ENCODE results near the gene ACSBG1.

ACSBG1 gene

DNA sequence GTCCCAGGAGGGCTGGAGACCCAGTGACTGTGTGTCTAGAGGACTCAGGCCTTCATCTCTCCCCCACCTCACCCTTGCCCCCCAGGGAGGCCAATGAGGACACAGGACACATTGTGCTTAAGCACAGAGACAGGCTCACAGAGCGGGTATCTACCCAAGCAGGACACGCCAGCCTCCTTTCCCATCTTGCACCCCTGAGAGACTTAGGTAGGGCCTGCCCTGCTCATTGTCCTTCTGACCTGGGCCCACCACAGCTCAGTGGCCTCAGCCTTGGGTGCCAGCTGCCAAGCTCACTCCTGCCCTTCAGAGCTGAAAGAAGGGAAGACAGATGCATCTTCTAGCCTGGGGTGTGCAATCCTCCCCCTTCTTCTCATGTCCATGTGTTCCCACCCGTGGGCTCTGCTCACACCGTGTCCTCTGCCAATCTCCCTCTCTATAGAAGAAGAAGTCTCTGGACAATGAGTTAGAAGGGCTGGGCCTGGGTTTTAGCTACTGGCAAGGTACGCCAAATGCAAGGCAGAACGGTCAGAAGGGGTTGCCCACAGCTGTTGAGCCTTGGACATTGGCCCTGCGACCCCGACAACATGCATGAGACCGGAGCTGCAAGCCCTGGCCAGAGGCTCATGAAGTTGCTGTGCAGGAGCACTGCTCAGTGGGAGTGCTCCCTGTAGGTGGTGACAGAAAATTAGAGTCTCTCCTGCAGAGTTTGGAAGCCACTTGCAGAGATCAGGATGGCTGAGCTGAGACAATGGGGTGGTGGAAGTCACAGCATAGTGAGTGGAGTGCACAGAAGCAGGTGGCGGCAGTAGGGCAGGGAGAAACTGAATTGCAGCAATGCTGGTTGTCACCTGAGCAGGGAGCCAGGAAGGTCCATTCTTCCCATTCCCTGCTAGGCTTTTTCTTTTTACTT is 32.8 kb downstream of the ACSBG1 start:
- DNase-seq = no peak

DNA sequence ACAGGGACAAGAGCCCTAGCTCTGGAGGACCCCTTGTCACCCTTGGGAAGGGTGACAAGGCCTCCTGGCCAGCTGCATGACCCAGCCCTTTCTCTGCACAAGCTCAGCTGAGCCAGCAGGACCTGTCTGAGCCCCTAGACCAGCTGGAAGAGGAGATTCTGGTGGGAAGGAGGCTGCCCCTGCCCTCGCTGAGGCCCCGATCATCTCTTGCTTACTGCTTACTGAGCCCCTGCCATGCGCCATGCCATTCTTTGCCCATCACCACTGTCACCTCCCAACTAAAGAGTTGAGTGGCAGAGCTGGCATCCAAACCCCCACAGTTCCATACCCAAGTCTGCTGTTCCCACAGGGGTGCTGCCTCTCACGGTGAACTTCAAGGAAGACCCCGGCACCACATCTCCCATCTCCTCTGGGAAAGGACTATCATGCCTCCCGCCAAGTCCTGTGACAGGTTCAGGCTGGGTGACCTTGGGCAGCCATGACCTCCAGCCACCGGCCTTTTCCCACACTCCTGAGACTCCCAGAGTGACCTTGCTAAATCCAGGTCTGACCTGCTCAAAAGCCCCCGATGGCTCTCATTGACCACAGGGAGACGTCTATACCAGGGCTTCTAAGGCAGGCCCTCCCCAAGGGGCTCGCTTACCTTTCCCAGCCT is 34.0 kb downstream of the ACSBG1 start:
- no peak for DNase-seq

DNA sequence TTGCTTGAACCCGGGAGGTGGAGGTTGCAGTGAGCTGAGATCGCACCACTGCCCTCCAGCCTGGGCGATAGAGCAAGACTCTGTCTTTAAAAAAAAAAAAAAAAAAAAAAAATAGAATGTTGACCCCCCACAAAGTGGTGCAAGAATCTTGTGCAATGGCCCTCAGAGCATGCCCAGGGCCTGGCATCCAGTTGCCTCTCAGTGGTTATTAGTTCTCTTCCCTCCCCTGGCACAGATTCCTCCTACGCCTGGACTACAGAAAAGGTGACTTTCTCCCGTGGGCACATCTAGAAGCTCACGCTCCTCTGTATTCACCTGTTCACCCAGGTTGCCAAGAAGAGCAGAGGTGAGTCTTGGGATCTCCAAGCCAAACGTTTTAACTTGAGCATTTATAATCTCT is 36.7 kb downstream of the ACSBG1 start:
- DNase-seq = no peak

DNA sequence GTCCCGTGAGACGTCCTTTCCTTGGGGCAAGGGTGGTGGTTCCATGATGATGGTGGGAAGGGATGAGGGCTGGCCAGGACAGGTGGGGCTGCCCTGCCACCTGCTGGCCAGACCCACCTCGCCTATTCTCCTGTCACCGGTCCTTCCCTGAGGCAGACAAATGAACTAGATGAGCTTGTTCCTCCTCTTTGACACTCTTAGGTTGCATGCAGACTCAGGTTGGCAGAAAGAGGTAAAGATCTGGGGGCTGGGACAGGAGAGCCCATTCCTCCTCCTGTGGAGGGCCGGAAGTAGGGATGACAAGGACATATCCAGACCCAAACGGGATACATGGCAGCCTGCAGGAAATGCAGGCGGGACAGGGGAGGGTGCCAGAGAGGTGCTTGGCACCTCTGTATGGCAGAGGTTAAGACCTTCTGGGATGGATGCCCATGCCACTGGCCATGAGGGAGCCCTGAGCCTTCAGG is 38.6 kb downstream of the ACSBG1 start:
- DNase-seq = no peak

DNA sequence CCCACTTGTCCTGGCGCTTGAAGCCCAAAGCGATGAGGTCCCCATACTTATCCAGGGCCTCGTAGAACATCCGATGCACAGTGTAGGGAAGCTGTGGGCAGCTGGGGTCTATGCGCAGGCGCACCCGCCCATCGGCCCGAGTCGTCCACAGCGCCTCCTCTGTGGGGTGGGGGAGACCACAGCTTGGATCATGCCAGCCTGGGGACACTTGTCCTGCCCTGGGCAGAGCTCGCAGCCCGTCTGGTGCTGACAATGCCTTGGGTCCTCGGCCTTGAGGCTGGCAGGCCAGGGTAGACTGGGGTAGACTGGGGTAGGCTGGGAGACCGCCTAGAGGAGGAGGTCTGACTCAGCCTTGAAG is 39.8 kb downstream of the ACSBG1 start:
- DNase-seq = no peak

DNA sequence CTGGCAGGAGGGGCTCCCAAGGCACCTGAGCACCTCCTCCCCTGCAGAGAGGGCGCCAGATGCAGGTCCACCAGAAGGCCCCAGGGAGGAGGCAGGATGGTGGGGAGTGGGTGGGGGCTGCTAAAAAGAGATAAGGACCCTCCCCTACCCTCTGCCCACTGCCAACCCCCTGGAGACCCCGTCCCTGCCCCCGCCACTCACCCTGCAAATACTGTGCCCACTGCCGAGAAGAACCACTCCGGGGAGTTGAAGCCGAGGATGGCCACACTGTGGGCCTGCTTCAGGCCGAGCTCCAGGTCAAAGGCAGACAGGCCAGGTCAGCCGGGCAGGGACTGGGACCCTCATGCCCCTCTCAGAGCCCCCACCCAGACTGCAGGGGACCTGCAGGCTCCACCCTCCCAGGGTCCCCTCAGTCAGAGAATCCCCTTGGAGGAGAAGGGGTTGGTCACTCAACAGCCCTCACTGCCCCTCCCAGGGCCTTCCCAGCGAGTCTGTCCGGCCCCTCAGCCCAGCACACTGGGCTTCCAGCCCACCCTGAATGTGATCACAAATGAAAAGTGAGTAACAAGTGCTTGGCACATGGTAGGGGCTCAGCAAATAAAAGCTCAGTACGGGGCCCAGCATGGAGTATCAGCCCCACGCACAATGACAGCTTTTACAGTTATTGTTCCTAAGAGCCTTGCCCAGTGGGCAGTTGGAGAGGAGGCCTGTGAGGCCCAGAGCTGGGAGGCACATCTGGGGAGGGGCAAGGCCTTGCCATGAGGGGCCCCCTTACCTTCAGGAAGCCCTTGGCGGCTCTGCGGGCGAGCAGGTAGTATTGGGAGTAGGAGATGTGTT is 40.4 kb downstream of the ACSBG1 start:
- DNase-seq = no peak

DNA sequence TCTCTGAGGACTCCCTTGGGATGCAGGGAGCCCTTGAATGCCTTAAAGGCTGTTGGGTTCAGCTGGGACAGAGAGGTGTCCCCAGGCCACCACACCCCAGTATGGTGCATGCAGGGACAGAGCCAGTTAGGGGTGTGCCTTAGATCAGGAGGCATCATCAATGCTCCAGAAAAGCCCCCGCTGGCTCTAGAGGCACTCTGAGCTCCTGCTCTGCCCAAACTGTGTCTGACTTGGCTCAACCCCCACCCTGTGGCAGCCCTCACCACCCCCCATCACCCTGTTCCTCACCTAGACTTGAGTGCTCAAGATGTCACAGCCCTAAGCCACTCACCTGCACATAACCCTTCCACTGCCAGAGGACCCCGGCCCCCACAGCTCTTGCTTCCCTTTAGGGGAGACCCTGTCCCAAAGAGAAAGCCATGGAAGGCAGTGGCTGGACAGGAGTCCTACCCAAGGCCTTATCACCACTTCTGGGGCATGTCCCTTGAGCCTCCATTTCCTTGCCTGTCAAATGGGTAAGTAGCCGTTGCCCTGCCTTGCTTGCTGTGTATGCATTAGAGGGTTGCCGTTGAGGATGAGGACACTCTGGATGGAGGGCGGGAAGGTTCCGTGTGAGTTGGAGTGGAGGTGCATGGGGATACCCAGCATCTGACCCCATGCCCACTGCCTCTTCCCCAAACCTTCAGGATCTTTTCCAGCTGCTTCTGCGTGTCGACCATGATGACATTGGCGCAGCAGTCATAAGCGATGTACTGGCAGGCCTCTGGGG is 41.4 kb downstream of the ACSBG1 start:
- no peak for DNase-seq

DNA sequence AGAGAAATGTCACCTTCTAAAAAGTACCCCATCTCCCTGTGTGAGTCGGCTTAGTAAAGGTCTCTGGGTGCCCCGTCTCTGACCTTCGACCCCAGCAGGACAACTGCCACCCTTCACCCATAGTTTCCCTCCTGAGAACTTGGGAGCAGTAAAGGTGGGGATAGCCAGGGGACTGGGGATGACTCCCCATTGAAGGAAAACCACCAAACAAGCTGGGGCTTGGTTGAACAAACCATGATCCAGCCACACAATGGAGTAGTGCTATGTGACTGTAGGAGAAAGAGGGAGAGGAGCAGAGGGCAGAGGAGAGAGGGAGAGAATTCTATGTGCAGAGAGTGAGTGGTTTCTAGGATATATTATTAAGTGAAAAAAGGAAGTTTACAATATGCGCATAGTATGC is 51.5 kb downstream of the ACSBG1 start:
- no peak for DNase-seq

DNA sequence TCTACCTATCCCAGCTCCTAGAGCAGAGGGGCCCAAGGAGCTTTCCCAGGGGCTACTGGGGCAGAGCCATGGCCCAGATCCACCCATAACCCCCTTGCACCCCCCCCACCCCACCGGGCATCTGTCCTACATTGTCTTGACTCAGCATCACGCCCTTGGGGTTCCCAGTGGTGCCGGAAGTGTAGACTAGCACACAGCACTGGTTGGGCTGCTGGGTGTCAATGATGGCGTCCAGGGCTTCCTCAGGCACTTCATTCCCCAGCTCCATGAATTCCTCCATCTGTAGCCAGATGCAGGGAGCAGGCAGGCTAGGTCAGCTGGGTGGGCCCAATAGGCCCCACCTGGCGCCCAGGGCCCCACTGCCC is 52.0 kb downstream of the ACSBG1 start:
- DNase-seq = no peak

DNA sequence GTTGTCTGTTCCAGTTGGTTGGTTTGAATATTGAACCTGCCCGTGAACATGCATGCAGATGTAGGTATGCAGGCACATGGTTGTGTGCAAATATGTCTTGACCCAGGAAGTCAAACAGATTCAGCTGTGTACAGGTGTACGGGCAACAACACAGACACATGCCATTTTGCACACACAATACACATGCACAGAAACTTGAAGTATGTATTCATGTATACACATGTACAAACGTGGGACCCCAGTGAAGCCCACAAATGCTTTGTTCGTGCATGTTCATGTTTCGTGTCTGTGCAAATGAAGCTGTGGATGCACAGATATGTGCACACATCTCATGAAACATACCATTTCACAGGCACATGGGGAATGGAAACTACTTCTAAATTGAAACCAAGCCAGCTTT is 54.5 kb downstream of the ACSBG1 start:
- DNase-seq = no peak

DNA sequence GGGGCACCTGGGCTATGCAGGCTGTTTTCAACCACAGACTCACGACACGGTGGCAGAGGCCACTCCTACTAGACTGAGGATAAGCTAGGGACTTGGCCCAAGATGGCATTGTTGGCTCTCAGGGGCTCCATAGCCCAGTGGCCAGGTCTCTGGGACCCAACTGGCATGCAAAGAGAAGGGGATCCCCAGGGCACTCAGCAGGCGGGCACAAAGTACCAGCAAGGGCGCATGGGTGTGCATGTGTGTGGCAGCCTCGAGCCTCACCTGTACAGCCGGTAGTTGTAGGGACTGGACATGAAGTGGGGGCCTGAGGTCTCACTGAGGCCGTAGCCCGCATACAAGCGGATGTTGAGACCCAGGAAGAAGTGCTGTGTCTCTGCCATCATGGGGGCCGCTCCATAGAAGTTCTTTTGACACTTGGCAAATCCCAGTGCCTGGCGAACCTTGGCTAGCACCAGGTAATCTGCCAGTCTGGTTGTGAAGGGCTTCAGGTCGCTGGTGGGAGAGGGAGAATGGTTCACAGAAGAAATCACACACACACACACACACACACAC is 55.0 kb downstream of the ACSBG1 start:
- DNase-seq = no peak

DNA sequence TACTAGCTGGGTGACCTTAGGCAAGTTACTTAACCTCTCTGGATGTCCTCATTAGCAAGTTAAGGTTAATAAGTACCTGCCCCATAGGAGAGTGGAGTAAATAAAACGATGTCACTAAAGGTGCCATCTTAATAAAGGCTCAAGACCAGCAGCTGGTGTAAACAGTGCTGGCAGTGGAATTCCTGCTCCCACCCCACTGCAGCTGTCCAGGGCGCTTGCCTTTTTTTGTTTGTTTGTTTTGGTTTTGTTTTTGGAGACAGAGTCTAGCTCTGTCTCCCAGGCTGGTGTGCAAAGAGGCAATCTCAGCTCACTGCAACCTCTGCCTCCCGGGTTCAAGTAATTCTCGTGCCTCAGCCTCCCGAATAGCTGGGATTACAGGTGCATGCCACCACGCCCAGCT is 56.3 kb downstream of the ACSBG1 start:
- no peak for DNase-seq

DNA sequence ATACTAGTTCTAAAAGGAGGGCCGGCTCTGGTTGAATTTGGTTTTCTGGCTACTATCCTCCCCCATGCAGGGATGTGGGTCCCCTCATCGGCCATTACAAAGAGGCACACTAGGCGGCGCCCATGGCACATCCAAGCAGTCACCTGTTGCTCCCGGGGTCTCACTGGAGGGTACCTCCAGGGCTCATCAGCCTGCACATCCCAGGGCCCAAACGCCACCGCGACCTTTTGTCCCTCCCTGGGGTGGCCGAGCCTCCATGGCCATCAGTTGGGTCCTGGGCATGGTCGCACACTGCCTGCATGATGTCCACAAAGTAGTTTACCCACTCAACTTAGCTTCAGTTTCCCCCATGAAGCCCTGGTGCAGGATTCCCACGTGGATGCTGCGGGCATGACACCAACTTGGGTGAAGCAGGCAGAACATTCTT is 56.9 kb downstream of the ACSBG1 start:
- DNase-seq = no peak

DNA sequence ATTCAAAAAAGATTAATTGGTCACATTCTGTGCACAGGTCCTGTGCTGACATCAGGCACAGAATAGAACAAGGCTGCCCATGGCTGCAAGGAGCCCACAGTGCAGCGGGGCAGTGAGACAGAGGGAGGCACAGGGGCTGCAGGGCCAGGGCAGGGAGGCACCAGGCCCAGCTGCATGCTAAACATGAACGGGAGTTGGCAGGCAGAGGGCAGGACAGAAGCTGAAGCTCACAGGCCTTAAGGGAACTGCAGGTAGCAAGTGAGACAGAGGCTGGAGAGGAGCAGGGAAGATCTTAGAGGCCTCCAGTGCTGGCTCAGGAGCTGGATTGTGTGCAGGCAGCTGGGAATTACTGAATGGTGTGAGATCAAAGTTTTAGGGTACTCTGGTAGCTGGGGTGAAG is 59.0 kb downstream of the ACSBG1 start:
- DNase-seq = no peak

DNA sequence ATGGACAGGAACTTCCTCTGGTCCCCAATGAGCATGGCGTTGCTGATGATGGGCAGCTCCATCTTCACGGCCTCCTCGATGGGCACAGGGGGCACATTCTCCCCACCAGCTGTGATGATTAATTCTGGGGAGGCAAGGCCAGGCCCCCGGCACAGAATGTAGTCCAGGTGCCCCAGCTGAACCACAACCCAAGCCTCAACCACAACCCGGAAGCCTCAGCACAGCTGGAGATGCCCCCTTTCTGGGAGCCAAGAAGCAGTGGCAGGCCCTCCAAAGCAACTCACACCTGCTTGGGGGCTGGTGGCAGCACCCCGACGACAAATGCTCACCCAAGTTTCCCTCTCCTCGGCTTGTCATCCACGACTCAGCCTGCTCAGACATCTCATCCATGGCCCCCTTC is 60.0 kb downstream of the ACSBG1 start:
- DNase-seq = no peak

DNA sequence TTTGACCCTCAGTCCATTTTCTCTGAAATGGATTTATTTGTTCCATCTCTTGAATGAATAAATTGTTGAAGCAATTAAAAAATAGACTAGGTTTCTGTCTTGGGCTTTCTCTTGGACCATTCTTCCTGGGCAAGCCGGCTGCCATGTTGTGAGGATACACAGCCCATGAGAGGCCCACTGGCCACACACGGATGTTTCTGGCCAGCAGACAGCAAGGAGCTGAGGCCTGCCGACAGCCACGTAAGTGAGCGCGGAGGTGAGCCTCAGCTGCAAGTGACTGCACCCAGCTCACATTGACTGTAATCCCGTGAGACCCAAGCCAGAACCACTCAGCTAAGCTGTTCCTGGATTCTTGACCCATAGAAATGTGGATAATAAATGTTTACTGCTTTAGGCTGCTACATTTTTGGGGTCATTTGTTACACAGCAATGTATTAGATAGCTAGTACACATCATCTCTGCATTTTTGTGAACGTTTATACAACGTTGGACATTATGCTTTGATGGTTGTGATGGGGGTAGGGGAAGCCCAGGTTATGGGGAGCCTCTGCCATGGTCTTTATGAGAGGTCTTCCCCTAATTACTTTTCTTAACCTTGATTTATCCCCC is 62.4 kb downstream of the ACSBG1 start:
- DNase-seq = no peak

DNA sequence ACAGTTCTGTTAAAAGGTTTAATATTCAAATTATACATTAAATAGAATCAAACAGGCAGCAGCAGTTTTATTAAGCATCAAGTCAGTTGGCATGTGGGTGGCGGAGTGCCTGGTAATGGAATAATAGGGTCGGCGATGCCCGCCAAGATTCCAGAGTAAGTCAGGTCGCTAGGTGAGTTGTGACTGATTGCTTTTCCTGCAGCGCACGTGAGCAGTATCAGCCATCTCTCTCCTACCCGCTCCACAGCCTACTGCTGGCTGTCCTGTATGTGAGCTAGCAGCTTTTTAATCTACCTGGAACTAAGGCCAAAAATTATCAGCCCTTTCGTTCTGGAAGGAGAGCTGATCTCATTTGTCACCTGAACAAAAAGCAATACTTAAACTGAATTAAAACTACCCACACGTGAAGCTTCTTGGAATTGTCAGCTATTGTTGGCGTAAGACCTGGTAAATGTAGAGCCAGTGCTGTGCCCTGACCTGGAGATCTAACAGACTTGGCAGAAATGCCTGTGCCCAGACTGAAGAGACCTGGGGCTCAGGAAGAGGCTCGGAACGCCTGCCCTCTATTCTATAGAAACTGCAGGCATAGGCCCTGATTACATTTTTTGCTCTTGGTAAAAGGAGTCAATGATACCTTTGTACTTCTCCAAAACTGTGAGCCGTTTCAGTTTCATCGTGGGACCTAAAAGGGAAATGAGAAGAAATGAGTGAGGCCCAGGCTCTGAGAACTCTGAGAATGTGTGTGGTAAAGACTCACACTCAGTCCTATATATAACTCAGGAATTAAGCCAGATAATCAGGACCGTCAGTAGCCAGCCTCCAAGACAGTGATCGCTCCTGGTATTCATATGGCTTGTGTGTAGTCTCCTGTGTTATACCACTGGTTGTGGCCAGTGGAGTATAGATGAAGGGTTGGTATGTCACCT is 63.3 kb downstream of the ACSBG1 start:
- DNase-seq = no peak

DNA sequence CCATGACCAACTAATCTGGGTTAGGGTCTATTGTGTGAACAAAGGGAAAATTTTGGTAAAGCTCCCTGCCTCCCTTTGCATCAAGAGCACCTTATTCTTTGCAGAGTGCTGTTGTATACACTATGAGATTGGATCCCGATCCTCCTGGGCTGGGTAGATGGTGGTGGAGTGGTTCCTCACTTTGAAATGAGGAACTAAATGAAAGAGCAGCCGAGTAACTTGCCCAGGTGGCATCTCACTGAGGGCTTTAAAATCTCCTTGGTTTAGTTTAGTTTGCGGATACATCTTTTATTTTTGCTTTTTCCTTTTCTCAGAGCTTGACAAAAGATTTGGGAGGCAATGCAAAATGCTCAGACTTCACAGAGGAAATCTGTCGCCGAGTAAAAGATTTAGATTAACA is 65.8 kb downstream of the ACSBG1 start:
- DNase-seq = no peak

DNA sequence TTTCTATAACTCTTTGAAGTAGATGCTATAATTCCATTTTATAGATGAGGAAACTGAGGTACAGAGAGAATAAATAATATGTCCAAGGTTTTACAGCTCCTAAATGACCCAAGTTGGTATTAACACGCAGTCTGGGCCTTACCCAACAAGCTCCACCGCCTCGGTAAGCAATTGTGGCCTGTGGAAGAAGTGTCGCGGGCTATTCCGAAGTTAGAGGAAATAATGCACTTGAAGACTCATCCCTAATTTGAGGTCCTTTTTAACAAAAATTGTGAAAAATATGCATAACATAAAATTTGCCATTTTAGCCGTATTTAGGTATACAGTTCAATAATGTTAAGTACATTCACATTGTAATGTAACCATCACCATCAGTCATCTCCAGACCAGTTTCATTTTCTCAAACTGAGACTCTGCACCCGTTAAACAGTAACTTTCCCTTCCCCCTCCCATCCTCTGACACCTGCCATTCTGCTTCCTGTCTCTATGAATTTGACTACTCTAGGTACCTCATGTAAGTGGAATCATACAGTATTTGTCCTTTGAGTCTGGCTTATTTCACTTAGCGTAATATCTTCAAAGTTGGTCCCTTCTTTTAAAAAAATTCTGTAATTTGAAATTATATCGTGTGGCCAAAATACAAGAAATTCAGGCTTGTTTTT is 67.0 kb downstream of the ACSBG1 start:
- DNase-seq = no peak

DNA sequence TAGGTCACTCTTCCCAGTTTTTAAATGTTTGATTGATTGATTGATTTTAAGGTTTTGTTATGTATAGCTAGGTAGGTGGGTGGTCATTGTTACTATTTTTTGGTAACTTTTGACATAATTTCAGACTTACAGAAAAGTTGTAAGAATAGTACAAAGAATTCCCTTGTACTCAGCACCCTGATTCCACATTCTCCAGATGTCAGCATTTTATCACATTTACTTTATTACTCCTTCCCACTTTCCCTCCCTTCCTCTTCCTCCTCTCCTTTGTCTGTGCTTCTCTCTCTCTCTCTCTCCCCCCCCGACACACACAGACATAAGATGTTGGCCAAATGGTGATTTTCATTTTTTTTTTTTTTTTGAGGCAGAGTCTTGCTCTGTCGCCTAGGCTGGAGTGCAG is 70.4 kb downstream of the ACSBG1 start:
- DNase-seq = no peak

All from DMS153 (cell line).